ENCODE results near the gene ARHGEF1. TPM values are rescaled to one million over a fixed set of nuclear protein-coding genes. Genes with fewer than 3 reads are reported as not detected.
A peak's percentile ranks its signal among the peaks of the same experiment; 100 is the strongest.

The ARHGEF1 gene
- total RNA-seq, 1 donor from 2014 or later, result 73.1 TPM

DNA sequence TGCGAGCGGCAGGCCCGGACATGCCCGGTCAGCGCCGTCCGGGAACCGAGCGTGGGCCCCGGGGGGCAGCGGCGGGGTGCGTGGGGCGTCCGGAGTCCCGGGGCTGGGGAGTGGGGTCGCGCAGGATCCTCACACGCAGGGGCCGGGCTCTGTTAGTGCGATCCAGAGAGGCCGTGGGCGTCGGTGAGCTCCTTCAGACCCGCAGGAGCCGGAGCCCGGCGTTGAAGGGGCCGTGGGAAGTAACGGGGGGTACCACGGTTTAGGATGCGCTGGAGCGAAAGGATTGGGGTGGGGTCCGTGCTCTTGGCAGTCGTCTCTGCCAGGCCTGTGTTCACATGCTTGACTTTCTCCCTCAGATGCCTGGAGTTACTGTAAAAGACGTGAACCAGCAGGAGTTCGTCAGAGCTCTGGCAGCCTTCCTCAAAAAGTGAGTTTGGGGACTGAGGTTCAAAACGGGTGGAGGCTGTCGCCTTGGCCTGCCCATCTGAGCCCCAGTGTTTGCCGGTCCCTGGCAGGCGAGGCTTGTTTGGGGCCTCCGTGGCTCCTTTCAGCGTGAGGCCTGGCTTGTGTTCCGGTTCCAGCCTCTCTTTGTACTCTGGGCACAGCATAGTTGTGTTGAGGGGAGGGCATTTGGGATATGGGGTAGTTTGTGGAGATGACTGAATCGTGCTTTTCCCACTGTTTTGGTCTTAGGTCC is 22.4 kb upstream of the ARHGEF1 start:
- Histone ChIP-seq H3K27me3 (ENCODE audit: insufficient read depth, low read length) (no peaks in the 10 kb centered on the region), H3K36me3 (ENCODE audit: insufficient read depth, low read length) (peaks cover 43% of the 10 kb centered on the region), H3K9me3 (ENCODE audit: insufficient read depth, low read depth, low read length) (no peaks in the 10 kb centered on the region), H3K4me2 (ENCODE audit: low read length) (peak overlapping the region; percentile 97), H3K9ac (ENCODE audit: low read length) (peak overlapping the region; percentile 100), H3K4me1 (ENCODE audit: insufficient read depth, low read length) (peaks cover 32% of the 10 kb centered on the region), H3K79me2 (ENCODE audit: insufficient read depth, low read length) (peaks cover 57% of the 10 kb centered on the region), H3K4me3 (ENCODE audit: insufficient read depth, low read depth, low read length) (peak overlapping the region; percentile 96), H2AFZ (ENCODE audit: low read depth, low read length) (no peak overlapping the region), H4K20me1 (ENCODE audit: insufficient read depth, low read length) (peaks cover 51% of the 10 kb centered on the region), H3K27ac (ENCODE audit: low read depth, low read length) (peak overlapping the region; percentile 94)
- no peak for FAIRE-seq
- Mint-ChIP-seq H3K27ac (ENCODE audit: unreplicated experiment) (peak overlapping the region; percentile 99), H3K36me3 (ENCODE audit: low read depth, unreplicated experiment) (peaks cover 37% of the 10 kb centered on the region), H3K27me3 (ENCODE audit: low read depth, unreplicated experiment) (peaks cover 2% of the 10 kb centered on the region), H3K4me3 (ENCODE audit: unreplicated experiment) (peak overlapping the region; percentile 99), H3K4me1 (ENCODE audit: low read depth, unreplicated experiment) (peaks cover 27% of the 10 kb centered on the region), H3K9me3 (ENCODE audit: unreplicated experiment) (no peaks in the 10 kb centered on the region)
- TF ChIP-seq, protein P1, sequence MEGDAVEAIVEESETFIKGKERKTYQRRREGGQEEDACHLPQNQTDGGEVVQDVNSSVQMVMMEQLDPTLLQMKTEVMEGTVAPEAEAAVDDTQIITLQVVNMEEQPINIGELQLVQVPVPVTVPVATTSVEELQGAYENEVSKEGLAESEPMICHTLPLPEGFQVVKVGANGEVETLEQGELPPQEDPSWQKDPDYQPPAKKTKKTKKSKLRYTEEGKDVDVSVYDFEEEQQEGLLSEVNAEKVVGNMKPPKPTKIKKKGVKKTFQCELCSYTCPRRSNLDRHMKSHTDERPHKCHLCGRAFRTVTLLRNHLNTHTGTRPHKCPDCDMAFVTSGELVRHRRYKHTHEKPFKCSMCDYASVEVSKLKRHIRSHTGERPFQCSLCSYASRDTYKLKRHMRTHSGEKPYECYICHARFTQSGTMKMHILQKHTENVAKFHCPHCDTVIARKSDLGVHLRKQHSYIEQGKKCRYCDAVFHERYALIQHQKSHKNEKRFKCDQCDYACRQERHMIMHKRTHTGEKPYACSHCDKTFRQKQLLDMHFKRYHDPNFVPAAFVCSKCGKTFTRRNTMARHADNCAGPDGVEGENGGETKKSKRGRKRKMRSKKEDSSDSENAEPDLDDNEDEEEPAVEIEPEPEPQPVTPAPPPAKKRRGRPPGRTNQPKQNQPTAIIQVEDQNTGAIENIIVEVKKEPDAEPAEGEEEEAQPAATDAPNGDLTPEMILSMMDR (IDR thresholded peaks at IDR 0.05; ENCODE audit: insufficient read depth, low read depth, low read length), result no peak
- no peak for TF ChIP-seq EZH2 (IDR thresholded peaks at IDR 0.05; ENCODE audit: insufficient read depth, low read length)
- DNase-seq (ENCODE audit: low read depth), result no peak

DNA sequence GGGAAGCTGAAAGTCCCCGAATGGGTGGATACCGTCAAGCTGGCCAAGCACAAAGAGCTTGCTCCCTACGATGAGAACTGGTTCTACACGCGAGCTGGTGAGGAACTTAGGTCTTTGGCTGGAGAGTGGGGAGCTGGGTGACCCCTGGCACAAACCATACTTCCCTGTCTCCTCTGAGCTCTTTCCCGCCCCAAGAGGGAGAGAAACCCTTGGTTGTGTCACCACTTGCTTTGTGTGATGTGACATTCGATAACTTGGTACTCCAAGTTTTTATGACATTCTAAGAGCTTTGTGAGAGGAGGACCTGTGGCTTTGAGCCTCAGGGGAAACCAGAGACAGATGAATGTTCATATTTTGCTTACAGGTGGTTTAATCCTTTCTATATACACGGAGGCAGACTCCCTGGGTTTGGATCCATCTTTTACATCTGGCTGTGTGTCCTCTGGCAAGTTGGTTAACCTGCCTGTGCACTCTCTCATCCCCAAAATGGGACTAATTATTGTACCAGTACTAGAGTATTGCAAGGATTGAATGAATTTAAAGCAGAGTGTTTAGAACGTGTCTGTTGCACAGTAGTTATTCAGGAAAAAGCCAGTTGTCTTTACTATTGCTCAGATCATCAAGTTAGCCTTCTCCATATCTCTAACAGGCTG is 21.7 kb upstream of the ARHGEF1 start:
- Mint-ChIP-seq H3K4me3 (ENCODE audit: unreplicated experiment) (peak overlapping the region; percentile 99), H3K36me3 (ENCODE audit: low read depth, unreplicated experiment) (peaks cover 38% of the 10 kb centered on the region), H3K27me3 (ENCODE audit: low read depth, unreplicated experiment) (peaks cover 2% of the 10 kb centered on the region), H3K4me1 (ENCODE audit: low read depth, unreplicated experiment) (peaks cover 28% of the 10 kb centered on the region), H3K27ac (ENCODE audit: unreplicated experiment) (peak overlapping the region; percentile 99), H3K9me3 (ENCODE audit: unreplicated experiment) (no peaks in the 10 kb centered on the region)
- TF ChIP-seq EZH2 (IDR thresholded peaks at IDR 0.05; ENCODE audit: insufficient read depth, low read length), result no peak
- TF ChIP-seq, protein P1 (IDR thresholded peaks at IDR 0.05; ENCODE audit: insufficient read depth, low read depth, low read length), result no peak
- H3K4me1 ChIP-seq (ENCODE audit: insufficient read depth, low read length), result peaks cover 32% of the 10 kb centered on the region
- peak overlapping the region; percentile 94 for H3K27ac ChIP-seq (ENCODE audit: low read depth, low read length)
- FAIRE-seq (no peak), DNase-seq (ENCODE audit: low read depth) (no peak)
- peak overlapping the region; percentile 96 for H3K4me3 ChIP-seq (ENCODE audit: insufficient read depth, low read depth, low read length)
- H3K4me2 ChIP-seq (ENCODE audit: low read length), result peak overlapping the region; percentile 97
- peaks cover 43% of the 10 kb centered on the region for H3K36me3 ChIP-seq (ENCODE audit: insufficient read depth, low read length)
- H3K9me3 ChIP-seq (ENCODE audit: insufficient read depth, low read depth, low read length), result no peaks in the 10 kb centered on the region
- no peak overlapping the region for H2AFZ ChIP-seq (ENCODE audit: low read depth, low read length)
- H3K9ac ChIP-seq (ENCODE audit: low read length), result peak overlapping the region; percentile 100
- H3K79me2 ChIP-seq (ENCODE audit: insufficient read depth, low read length), result peaks cover 61% of the 10 kb centered on the region
- no peaks in the 10 kb centered on the region for H3K27me3 ChIP-seq (ENCODE audit: insufficient read depth, low read length)
- H4K20me1 ChIP-seq (ENCODE audit: insufficient read depth, low read length), result peaks cover 56% of the 10 kb centered on the region

Measured in astrocyte (in vitro differentiated cells and primary cell).